GM12891 (cell line): ENCODE data around the gene MYLK3.
A peak's percentile ranks its signal among the peaks of the same experiment; 100 is the strongest.

Experiments used
- PAX5 ChIP-seq: IDR thresholded peaks from 2 replicates; pipeline ENCODE4 v1.6.1; 2011; ENCODE audit warnings: low read length, moderate library complexity, mild to moderate bottlenecking; ENCODE audit not compliant: insufficient read depth, severe bottlenecking
- POLR2A ChIP-seq: IDR thresholded peaks from 2 replicates; pipeline ENCODE4 v1.6.1; 2011; ENCODE audit warnings: low read depth, low read length, control low read depth
- POLR2AphosphoS5 ChIP-seq: IDR thresholded peaks from 2 replicates; pipeline ENCODE4 v1.6.1; 2011; ENCODE audit warnings: low read depth, low read length, control low read depth
- POU2F2 ChIP-seq: IDR thresholded peaks from 2 replicates; pipeline ENCODE4 v1.6.1; 2011; ENCODE audit warnings: low read depth, mild to moderate bottlenecking, control low read depth, low read length, moderate library complexity
- SPI1 ChIP-seq: IDR thresholded peaks from 2 replicates; pipeline ENCODE4 v1.6.1; 2011; ENCODE audit warnings: low read depth, low read length, control low read depth
- TAF1 ChIP-seq: IDR thresholded peaks from 2 replicates; pipeline ENCODE4 v1.6.1; 2011; ENCODE audit warnings: low read depth, low read length, control low read depth

DNA sequence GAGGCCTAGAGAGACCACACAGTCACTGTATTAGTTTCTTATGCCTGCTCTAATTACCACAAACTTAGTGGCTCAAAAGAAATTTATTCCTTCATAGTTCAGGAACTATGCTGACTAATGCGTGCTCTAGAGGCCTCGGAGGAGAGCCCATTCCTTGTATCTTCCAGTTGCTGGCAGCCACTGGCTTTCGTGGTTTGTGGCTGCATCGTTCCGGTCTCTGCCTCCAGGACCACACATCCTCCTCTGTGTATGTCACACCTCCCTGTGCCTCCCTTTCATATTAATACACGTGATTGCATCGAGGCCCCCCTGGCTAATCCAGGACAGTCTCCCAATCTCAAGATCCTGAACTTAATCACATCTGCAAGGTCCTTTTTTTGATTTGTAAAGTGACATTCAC lies 16.9 kb upstream of the MYLK3 start:
- TF ChIP-seq POLR2AphosphoS5 (no peak), TAF1 (no peak), POLR2A (no peak), PAX5 (peak; percentile 25), POU2F2 (no peak), SPI1 (no peak)
